ENCODE results near the gene GNB5.

- TF ChIP-seq POLR2A (IDR thresholded peaks at IDR 0.05; ENCODE audit: low read depth, low read length), result no peak
- TF ChIP-seq POLR2AphosphoS5 (IDR thresholded peaks at IDR 0.05; ENCODE audit: low read depth, low read length), result no peak
- TF ChIP-seq TAF1 (IDR thresholded peaks at IDR 0.05; ENCODE audit: borderline replicate concordance, low read depth, low read length), result no peak
These were observed at the start of gene GNB5 for GRCh38 chr15:52191207-52191606.

Data from GM12892 (cell line).